Fibroblast of lung (primary cell): ENCODE measurements around the gene GAREM2.

Experiments
- CTCF ChIP-seq, 2 donors: IDR thresholded peaks in 1 of 2; conservative IDR thresholded peaks in 1 of 2; 1 replicate in 1 of 2; 2 replicates in 1 of 2; pipeline ENCODE4 v1.5.1; 2011 to 2012; ENCODE audit warnings: low read length in 2 of 2, control low read depth in 1 of 2, inconsistent platforms in 1 of 2, low read depth in 1 of 2, mild to moderate bottlenecking in 1 of 2
- EZH2 ChIP-seq: IDR thresholded peaks from 2 replicates; pipeline ENCODE4 v1.5.1; 2012; ENCODE audit warnings: low read length, control low read depth, mild to moderate bottlenecking; ENCODE audit errors: missing control alignments

GRCh38 chr2:26212011-26212410, 39.1 kb downstream of the GAREM2 start:
- TF ChIP-seq CTCF (conservative IDR thresholded peaks at IDR 0.05 in 1 of 2, IDR thresholded peaks at IDR 0.05 in 1 of 2; ENCODE audit: low read depth in 1 of 2, low read length in 2 of 2) (no peak), EZH2 (no peak)
